GM23338 (cell line): ENCODE results near the gene PRMT1.

Source experiments
- CREB1 ChIP-seq: fragments of 250-450 bp; sonication (Bioruptor Pico); IDR thresholded peaks from 2 replicates; pipeline ENCODE4 v1.5.0; 2020; ENCODE audit warnings: low read depth, mild to moderate bottlenecking, moderate library complexity
- EZH2 ChIP-seq: fragments of 200-600 bp; sonication (generic); IDR thresholded peaks from one replicate; pipeline ENCODE4 v1.8.0; 2017; ENCODE audit warnings: antibody characterized with exemption, mild to moderate bottlenecking, low read depth; ENCODE audit not compliant: unreplicated experiment
- EZH2phosphoT487 ChIP-seq: fragments of 200-600 bp; sonication (generic); IDR thresholded peaks from one replicate; pipeline ENCODE4 v1.8.1; 2018; ENCODE audit warnings: antibody characterized with exemption; ENCODE audit not compliant: unreplicated experiment
- JUNB ChIP-seq: IDR thresholded peaks from one replicate; pipeline ENCODE4 v1.6.1; 2016; ENCODE audit warnings: antibody characterized with exemption; ENCODE audit not compliant: unreplicated experiment
- NANOG ChIP-seq: IDR thresholded peaks from 2 replicates; pipeline ENCODE4 v1.6.1; 2016; ENCODE audit warnings: antibody characterized with exemption, borderline replicate concordance
- POLR2AphosphoS5 ChIP-seq: IDR thresholded peaks from 2 replicates; pipeline ENCODE4 v1.6.1; 2016; ENCODE audit warnings: antibody characterized with exemption, low read depth
- STAT1 ChIP-seq: IDR thresholded peaks from one replicate; pipeline ENCODE4 v1.6.1; 2016; ENCODE audit warnings: antibody characterized with exemption; ENCODE audit not compliant: unreplicated experiment
- ZNF114 ChIP-seq: fragments of 250-450 bp; sonication (Bioruptor Pico); IDR thresholded peaks from 2 replicates; pipeline ENCODE4 v1.5.0; 2020; ENCODE audit warnings: mild to moderate bottlenecking, moderate library complexity
- ZNF331 ChIP-seq: fragments of 250-450 bp; sonication (Bioruptor Pico); IDR thresholded peaks from 2 replicates; pipeline ENCODE4 v1.5.0; 2020; ENCODE audit warnings: low read depth, mild to moderate bottlenecking, moderate library complexity
- TF ChIP-seq, protein P1 (sequence below), 2 experiments: fragments of 200-600 bp in 1 of 2; sonication (generic) in 1 of 2; conservative IDR thresholded peaks; 2 replicates each; pipeline versions ENCODE4 v1.5.1 to v1.6.1; 2016 to 2017; ENCODE audit warnings: antibody characterized with exemption in 2 of 2, low read depth in 2 of 2, mild to moderate bottlenecking in 2 of 2, moderate library complexity in 1 of 2
- TF ChIP-seq, protein P2 (sequence below): IDR thresholded peaks from 2 replicates; pipeline ENCODE4 v1.6.1; 2016; ENCODE audit warnings: antibody characterized with exemption
- TF ChIP-seq, protein P3 (sequence below): IDR thresholded peaks from one replicate; pipeline ENCODE4 v1.6.1; 2018; ENCODE audit warnings: antibody characterized with exemption; ENCODE audit not compliant: unreplicated experiment
- TF ChIP-seq, protein P4 (sequence below): fragments of 250-450 bp; sonication (Bioruptor Pico); IDR thresholded peaks from 2 replicates; pipeline ENCODE4 v1.5.0; 2020; ENCODE audit warnings: mild to moderate bottlenecking, moderate library complexity

DNA sequence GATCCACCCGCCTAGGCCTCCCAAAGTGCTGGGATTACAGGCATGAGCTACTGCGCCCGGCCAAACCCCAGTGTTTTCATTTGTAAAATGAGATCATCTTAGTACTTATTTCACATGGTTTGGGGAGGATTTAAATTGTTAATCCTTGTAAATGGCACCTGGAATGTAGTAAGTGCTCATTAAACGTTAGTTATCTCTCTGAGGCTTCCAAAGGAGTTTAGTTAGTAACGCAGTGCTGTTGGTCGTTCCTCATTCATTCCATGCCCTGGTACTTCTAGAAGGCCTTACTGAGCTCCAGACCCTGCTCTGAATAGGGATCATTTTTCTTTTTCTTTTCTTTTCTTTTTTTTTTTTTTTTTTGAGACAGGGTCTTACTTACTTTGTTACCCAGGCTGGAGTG, 19.0 kb downstream of the PRMT1 start:
- TF ChIP-seq, protein P1, sequence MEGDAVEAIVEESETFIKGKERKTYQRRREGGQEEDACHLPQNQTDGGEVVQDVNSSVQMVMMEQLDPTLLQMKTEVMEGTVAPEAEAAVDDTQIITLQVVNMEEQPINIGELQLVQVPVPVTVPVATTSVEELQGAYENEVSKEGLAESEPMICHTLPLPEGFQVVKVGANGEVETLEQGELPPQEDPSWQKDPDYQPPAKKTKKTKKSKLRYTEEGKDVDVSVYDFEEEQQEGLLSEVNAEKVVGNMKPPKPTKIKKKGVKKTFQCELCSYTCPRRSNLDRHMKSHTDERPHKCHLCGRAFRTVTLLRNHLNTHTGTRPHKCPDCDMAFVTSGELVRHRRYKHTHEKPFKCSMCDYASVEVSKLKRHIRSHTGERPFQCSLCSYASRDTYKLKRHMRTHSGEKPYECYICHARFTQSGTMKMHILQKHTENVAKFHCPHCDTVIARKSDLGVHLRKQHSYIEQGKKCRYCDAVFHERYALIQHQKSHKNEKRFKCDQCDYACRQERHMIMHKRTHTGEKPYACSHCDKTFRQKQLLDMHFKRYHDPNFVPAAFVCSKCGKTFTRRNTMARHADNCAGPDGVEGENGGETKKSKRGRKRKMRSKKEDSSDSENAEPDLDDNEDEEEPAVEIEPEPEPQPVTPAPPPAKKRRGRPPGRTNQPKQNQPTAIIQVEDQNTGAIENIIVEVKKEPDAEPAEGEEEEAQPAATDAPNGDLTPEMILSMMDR (conservative IDR thresholded peaks at IDR 0.05; ENCODE audit: low read depth in 2 of 2): no peak
- TF ChIP-seq EZH2 (no peak), JUNB (no peak), CREB1 (CRISPR knock-in tag) (no peak), POLR2AphosphoS5 (no peak), EZH2phosphoT487 (no peak), STAT1 (no peak), ZNF114 (no peak), ZNF331 (CRISPR knock-in tag) (no peak), NANOG (no peak)
- TF ChIP-seq, protein P2, sequence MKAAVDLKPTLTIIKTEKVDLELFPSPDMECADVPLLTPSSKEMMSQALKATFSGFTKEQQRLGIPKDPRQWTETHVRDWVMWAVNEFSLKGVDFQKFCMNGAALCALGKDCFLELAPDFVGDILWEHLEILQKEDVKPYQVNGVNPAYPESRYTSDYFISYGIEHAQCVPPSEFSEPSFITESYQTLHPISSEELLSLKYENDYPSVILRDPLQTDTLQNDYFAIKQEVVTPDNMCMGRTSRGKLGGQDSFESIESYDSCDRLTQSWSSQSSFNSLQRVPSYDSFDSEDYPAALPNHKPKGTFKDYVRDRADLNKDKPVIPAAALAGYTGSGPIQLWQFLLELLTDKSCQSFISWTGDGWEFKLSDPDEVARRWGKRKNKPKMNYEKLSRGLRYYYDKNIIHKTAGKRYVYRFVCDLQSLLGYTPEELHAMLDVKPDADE: no peak
- TF ChIP-seq, protein P3, sequence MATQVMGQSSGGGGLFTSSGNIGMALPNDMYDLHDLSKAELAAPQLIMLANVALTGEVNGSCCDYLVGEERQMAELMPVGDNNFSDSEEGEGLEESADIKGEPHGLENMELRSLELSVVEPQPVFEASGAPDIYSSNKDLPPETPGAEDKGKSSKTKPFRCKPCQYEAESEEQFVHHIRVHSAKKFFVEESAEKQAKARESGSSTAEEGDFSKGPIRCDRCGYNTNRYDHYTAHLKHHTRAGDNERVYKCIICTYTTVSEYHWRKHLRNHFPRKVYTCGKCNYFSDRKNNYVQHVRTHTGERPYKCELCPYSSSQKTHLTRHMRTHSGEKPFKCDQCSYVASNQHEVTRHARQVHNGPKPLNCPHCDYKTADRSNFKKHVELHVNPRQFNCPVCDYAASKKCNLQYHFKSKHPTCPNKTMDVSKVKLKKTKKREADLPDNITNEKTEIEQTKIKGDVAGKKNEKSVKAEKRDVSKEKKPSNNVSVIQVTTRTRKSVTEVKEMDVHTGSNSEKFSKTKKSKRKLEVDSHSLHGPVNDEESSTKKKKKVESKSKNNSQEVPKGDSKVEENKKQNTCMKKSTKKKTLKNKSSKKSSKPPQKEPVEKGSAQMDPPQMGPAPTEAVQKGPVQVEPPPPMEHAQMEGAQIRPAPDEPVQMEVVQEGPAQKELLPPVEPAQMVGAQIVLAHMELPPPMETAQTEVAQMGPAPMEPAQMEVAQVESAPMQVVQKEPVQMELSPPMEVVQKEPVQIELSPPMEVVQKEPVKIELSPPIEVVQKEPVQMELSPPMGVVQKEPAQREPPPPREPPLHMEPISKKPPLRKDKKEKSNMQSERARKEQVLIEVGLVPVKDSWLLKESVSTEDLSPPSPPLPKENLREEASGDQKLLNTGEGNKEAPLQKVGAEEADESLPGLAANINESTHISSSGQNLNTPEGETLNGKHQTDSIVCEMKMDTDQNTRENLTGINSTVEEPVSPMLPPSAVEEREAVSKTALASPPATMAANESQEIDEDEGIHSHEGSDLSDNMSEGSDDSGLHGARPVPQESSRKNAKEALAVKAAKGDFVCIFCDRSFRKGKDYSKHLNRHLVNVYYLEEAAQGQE: no peak
- TF ChIP-seq, protein P4, sequence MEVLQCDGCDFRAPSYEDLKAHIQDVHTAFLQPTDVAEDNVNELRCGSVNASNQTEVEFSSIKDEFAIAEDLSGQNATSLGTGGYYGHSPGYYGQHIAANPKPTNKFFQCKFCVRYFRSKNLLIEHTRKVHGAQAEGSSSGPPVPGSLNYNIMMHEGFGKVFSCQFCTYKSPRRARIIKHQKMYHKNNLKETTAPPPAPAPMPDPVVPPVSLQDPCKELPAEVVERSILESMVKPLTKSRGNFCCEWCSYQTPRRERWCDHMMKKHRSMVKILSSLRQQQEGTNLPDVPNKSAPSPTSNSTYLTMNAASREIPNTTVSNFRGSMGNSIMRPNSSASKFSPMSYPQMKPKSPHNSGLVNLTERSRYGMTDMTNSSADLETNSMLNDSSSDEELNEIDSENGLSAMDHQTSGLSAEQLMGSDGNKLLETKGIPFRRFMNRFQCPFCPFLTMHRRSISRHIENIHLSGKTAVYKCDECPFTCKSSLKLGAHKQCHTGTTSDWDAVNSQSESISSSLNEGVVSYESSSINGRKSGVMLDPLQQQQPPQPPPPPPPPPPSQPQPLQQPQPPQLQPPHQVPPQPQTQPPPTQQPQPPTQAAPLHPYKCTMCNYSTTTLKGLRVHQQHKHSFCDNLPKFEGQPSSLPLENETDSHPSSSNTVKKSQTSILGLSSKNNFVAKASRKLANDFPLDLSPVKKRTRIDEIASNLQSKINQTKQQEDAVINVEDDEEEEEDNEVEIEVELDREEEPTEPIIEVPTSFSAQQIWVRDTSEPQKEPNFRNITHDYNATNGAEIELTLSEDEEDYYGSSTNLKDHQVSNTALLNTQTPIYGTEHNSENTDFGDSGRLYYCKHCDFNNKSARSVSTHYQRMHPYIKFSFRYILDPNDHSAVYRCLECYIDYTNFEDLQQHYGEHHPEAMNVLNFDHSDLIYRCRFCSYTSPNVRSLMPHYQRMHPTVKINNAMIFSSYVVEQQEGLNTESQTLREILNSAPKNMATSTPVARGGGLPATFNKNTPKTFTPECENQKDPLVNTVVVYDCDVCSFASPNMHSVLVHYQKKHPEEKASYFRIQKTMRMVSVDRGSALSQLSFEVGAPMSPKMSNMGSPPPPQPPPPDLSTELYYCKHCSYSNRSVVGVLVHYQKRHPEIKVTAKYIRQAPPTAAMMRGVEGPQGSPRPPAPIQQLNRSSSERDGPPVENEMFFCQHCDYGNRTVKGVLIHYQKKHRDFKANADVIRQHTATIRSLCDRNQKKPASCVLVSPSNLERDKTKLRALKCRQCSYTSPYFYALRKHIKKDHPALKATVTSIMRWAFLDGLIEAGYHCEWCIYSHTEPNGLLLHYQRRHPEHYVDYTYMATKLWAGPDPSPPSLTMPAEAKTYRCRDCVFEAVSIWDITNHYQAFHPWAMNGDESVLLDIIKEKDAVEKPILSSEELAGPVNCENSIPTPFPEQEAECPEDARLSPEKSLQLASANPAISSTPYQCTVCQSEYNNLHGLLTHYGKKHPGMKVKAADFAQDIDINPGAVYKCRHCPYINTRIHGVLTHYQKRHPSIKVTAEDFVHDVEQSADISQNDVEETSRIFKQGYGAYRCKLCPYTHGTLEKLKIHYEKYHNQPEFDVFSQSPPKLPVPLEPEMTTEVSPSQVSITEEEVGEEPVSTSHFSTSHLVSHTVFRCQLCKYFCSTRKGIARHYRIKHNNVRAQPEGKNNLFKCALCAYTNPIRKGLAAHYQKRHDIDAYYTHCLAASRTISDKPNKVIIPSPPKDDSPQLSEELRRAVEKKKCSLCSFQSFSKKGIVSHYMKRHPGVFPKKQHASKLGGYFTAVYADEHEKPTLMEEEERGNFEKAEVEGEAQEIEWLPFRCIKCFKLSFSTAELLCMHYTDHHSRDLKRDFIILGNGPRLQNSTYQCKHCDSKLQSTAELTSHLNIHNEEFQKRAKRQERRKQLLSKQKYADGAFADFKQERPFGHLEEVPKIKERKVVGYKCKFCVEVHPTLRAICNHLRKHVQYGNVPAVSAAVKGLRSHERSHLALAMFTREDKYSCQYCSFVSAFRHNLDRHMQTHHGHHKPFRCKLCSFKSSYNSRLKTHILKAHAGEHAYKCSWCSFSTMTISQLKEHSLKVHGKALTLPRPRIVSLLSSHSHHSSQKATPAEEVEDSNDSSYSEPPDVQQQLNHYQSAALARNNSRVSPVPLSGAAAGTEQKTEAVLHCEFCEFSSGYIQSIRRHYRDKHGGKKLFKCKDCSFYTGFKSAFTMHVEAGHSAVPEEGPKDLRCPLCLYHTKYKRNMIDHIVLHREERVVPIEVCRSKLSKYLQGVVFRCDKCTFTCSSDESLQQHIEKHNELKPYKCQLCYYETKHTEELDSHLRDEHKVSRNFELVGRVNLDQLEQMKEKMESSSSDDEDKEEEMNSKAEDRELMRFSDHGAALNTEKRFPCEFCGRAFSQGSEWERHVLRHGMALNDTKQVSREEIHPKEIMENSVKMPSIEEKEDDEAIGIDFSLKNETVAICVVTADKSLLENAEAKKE (CRISPR knock-in tag): no peak
